Fibroblast of mammary gland (primary cell): Measurements from ENCODE around the gene TLCD3B.

Source experiments
- DNase-seq: peaks from one replicate; pipeline ENCODE4 v3.0.0-alpha.2; 2010; ENCODE audit warnings: low read depth
- H3K4me3 ChIP-seq: 2 replicates; pipeline ENCODE4 v1.5.1; 2011; ENCODE audit warnings: low read depth, mild to moderate bottlenecking, low read length, moderate library complexity; ENCODE audit not compliant: control insufficient read depth
- CTCF ChIP-seq: conservative IDR thresholded peaks from 2 replicates; pipeline ENCODE4 v1.5.1; 2011; ENCODE audit warnings: low read depth, low read length, inconsistent platforms; ENCODE audit not compliant: control insufficient read depth, insufficient read depth

The TLCD3B gene

DNA sequence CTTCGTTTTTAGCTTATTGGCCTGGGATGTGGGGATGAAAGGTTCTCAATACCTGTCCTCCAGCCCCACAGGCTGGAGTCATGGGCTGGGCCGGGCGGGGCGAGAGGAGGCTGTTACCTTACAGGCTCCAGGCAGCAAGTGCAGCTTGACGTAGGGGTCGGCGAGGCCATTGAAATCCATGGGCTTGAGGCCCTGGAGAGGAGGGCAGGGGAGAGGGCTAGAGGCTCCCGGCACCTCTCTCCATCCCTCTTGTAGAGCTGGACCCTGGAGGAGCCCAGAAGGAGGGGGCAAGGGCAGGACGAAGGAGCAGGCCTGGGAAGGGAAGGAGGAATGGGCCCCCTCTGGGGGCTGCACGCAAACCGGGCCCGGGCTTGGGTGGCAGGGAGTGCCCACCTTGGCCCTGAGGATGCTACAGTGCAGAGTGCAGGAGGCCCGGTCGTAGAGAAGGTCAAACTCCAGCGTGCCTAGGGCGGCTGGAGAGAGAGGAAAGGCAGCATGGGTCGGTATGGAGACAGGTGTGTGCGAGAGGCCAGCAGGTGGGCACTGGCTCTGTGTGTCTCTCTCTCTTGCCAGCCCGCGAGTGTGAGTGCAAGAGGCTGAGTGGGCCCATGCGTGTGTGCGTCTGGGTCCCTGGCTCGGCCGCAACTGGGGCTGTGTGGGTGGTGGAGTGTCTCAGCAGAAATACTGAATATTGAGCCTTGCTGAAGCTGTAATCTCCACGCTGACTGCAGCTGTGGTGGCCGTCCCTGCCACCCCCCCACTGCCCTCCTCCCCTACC, 21.8 kb downstream of the TLCD3B start:
- no peak for TF ChIP-seq CTCF
- DNase-seq = no peak
- no peak overlapping the region for H3K4me3 ChIP-seq

- TF ChIP-seq CTCF = no peak
- no peak for DNase-seq
- H3K4me3 ChIP-seq = no peak overlapping the region
These were observed 23.6 kb downstream of the TLCD3B start for GRCh38 chr16:30007378-30007895.

GRCh38 chr16:30006659-30007377, 24.3 kb downstream of the TLCD3B start:
- no peak overlapping the region for H3K4me3 ChIP-seq
- TF ChIP-seq CTCF = no peak

DNA sequence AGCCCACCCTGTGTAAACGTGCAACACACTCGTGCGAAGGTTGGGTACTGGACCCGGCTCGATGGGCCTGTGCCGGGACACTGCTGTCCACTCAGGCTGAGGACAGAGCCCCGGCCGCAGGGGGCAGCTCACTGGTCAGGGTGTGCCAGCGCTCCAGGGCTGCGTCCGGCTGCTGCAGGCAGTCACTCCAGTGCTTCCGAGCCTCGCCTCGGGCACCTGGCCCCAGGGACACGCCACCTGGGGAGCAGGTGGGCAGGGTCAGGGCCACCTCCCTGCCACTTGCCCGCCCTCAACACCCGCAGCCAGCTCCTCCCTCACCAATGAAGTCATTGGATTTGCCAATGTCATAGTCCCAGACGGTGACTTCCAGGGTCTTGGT, 25.0 kb downstream of the TLCD3B start:
- TF ChIP-seq CTCF = no peak

More at GRCh38 chr16:30006659-30007377, 24.3 kb downstream of the TLCD3B start:
- no peak for DNase-seq

GRCh38 chr16:30005341-30006094, 25.6 kb downstream of the TLCD3B start:
- H3K4me3 ChIP-seq = no peak overlapping the region
- DNase-seq = peak; percentile 48
- TF ChIP-seq CTCF = peak; percentile 80

More for the DNA sequence above, 25.0 kb downstream of the TLCD3B start:
- H3K4me3 ChIP-seq = no peak overlapping the region
- no peak for DNase-seq

DNA sequence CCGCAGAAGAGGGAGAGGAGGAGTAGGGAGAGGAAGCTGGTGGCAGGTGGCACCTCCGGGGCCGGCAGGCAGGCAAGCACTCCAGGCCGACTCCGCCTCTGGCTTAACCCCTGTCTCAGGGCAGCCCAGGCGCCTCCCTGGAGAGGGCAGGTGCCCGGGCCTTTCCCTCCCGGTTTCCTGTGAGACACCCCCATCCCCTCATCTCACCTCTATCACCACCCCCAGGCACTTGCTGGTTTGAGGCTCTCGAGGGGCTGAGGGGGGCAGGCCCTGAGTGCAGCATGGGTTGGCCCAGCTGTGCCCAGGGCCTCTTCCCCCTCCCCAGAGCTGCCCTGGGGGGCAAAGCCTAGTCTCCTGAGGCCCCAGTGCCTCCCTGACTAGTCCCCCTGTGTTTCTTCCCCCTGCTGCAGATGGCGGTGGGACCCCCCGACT, 26.2 kb downstream of the TLCD3B start:
- TF ChIP-seq CTCF = no peak
- DNase-seq = no peak
- no peak overlapping the region for H3K4me3 ChIP-seq
